HG03097 (cell line): ENCODE measurements around the gene TSPYL4.

ENCODE experiments used
- ATAC-seq: cut with Tn5 transposase; IDR thresholded peaks from one replicate; pipeline ENCODE4 v1.9.1; 2021; ENCODE audit not compliant: unreplicated experiment, low FRiP score

Gene TSPYL4

GRCh38 chr6:116277124-116277523 lies 23.2 kb upstream of the TSPYL4 start:
- no peak for ATAC-seq

- ATAC-seq: no peak
Measured at GRCh38 chr6:116271149-116271708, 17.4 kb upstream of the TSPYL4 start.

GRCh38 chr6:116268589-116269293 lies 14.9 kb upstream of the TSPYL4 start:
- ATAC-seq: peak; percentile 81

- no peak for ATAC-seq
Measured at GRCh38 chr6:116267836-116268588, 14.1 kb upstream of the TSPYL4 start.

GRCh38 chr6:116266803-116267202 lies 12.9 kb upstream of the TSPYL4 start:
- ATAC-seq: no peak

- no peak for ATAC-seq
Measured at GRCh38 chr6:116265041-116265829, 11.4 kb upstream of the TSPYL4 start.

- no peak for ATAC-seq
Measured at GRCh38 chr6:116263353-116263752, 9.5 kb upstream of the TSPYL4 start.

- ATAC-seq: no peak
Measured at GRCh38 chr6:116258520-116258919, 4.6 kb upstream of the TSPYL4 start.

GRCh38 chr6:116256694-116257093 lies 2.8 kb upstream of the TSPYL4 start:
- ATAC-seq: no peak

- no peak for ATAC-seq
Measured at GRCh38 chr6:116255246-116255800, 1.4 kb upstream of the TSPYL4 start.

GRCh38 chr6:116254297-116255056 lies 602 bp upstream of the TSPYL4 start:
- peak; percentile 22 for ATAC-seq

- no peak for ATAC-seq
Measured at GRCh38 chr6:116253188-116253504, 729 bp downstream of the TSPYL4 start.

GRCh38 chr6:116251568-116252384 lies 2.1 kb downstream of the TSPYL4 start:
- ATAC-seq: no peak

- no peak for ATAC-seq
Measured at GRCh38 chr6:116248577-116248976, 5.3 kb downstream of the TSPYL4 start.

GRCh38 chr6:116247285-116247684 lies 6.6 kb downstream of the TSPYL4 start:
- ATAC-seq: no peak

GRCh38 chr6:116246089-116246488 lies 7.8 kb downstream of the TSPYL4 start:
- ATAC-seq: no peak

- no peak for ATAC-seq
Measured at GRCh38 chr6:116244284-116244683, 9.6 kb downstream of the TSPYL4 start.

GRCh38 chr6:116239856-116240255 lies 14.0 kb downstream of the TSPYL4 start:
- no peak for ATAC-seq

GRCh38 chr6:116239256-116239655 lies 14.6 kb downstream of the TSPYL4 start:
- no peak for ATAC-seq
